ENCODE measurements around the gene MAP2K5.

DNA sequence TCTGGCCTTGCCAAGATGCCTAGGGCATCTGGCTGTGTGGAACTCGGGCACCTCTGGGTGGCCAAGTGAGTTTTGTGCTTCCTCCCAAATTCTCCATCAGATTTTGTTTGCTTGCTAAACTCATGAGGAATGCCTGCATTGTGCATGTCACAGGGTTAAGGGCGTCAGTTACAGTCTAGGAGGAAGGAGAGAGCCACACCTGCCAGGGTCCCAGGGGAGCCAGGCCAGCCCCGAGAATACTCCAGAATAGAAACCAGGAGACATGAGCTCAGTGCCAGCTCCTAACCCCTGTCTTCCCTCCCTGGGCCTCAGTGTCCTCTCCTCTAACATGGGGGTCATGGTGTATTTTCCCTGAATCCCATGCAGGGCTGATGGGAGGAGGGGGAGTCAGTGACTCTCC is 260.8 kb downstream of the MAP2K5 start:
- TF ChIP-seq CTCF (IDR thresholded peaks at IDR 0.05; ENCODE audit: low read depth, low read length), result no peak
- TF ChIP-seq EZH2phosphoT487 (IDR thresholded peaks at IDR 0.05; ENCODE audit: low read depth), result no peak

Measured in OCI-LY3 (cell line).